ENCODE measurements around the gene CCDC102A. TPM values are rescaled to one million over a fixed set of nuclear protein-coding genes. Genes with fewer than 3 reads are reported as not detected.

Gene CCDC102A
- total RNA-seq (2022) (3.8 and 4.1 TPM in 2 replicates), Bru-seq, nascent RNA (percentile 29 among the genes with signal in this experiment), BruChase-seq, experiment 1, labeled RNA remaining after a 6-hour chase (percentile 31 among the genes with signal in this experiment), BruChase-seq, experiment 2, labeled RNA remaining after a 2-hour chase (percentile 30 among the genes with signal in this experiment)
- long read RNA-seq, transcript CCDC102A-201 (9 exons, 2,463 nt) = major isoform, 11 of 13 reads
- long read RNA-seq, partial matches to known transcripts = 1 of 13 reads
- long read RNA-seq, other reads (novel, unspliced or antisense) = 1 of 13 reads

GRCh38 chr16:57536306-57537193 lies at the start of gene CCDC102A:
Gene CCDC102A, minus strand, starts transcription at chr16:57536571. Its CDS starts 7,394 bp downstream, at chr16:57529177.
- Mint-ChIP-seq H3K9me3 (ENCODE audit: unreplicated experiment) (no peaks in the 10 kb centered on the region), H3K4me3 (ENCODE audit: unreplicated experiment) (peak within 1 kb of the TSS; percentile 78), H3K27me3 (ENCODE audit: insufficient read depth, unreplicated experiment) (peaks cover 19% of the 10 kb centered on the region), H3K4me1 (ENCODE audit: insufficient read depth, unreplicated experiment) (peaks cover 20% of the 10 kb centered on the region), H3K36me3 (ENCODE audit: insufficient read depth, unreplicated experiment) (no peaks in the 10 kb centered on the region), H3K27ac (ENCODE audit: low read depth, unreplicated experiment) (peak within 1 kb of the TSS; percentile 87)
- no peak for TF ChIP-seq CTCF (IDR thresholded peaks at IDR 0.05; ENCODE audit: unreplicated experiment)
- no TSS peak for BruUV-seq (replicated peaks)
- CTCF ChIA-PET = interaction anchor here (0.6 to 1.2 kb wide), 4 partner anchors 18 to 379 kb away, joined by 3 to 4 read pairs (median 3); no protein-coding TSS in a partner anchor
- intact Hi-C loops (cut with micrococcal nuclease) = no loop called here
- POLR2A ChIA-PET = interaction anchor here (1.0 kb wide), 1 partner anchor 89 kb away, joined by 4 read pairs; the partner anchor contains the start of genes CIAPIN1 and COQ9
- no peak for DNase-seq (ENCODE audit: unreplicated experiment)

GRCh38 chr16:57585051-57585687 lies 48.8 kb upstream of the CCDC102A start:
- TF ChIP-seq CTCF (IDR thresholded peaks at IDR 0.05; ENCODE audit: unreplicated experiment) = no peak
- H3K4me3 Mint-ChIP-seq (ENCODE audit: unreplicated experiment) = no peak overlapping the region
- POLR2A ChIA-PET = no interaction called here

GRCh38 chr16:57579361-57579665 lies 42.9 kb upstream of the CCDC102A start:
- Mint-ChIP-seq H3K27ac (ENCODE audit: low read depth, unreplicated experiment) (no peak overlapping the region), H3K9me3 (ENCODE audit: unreplicated experiment) (no peaks in the 10 kb centered on the region), H3K36me3 (ENCODE audit: insufficient read depth, unreplicated experiment) (no peaks in the 10 kb centered on the region), H3K4me1 (ENCODE audit: insufficient read depth, unreplicated experiment) (no peaks in the 10 kb centered on the region), H3K4me3 (ENCODE audit: unreplicated experiment) (no peak overlapping the region), H3K27me3 (ENCODE audit: insufficient read depth, unreplicated experiment) (peaks cover 23% of the 10 kb centered on the region)
- POLR2A ChIA-PET = no interaction called here
- intact Hi-C loops (cut with micrococcal nuclease) = no loop called here
- no peak for DNase-seq (ENCODE audit: unreplicated experiment)
- CTCF ChIA-PET = interaction anchor here (0.6 to 1.2 kb wide), 3 partner anchors 69 to 169 kb away, joined by 3 to 4 read pairs (median 3); no protein-coding TSS in a partner anchor
- TF ChIP-seq CTCF (IDR thresholded peaks at IDR 0.05; ENCODE audit: unreplicated experiment) = no peak
- no TSS peak for BruUV-seq (replicated peaks)

More at GRCh38 chr16:57585051-57585687, 48.8 kb upstream of the CCDC102A start:
- Mint-ChIP-seq H3K9me3 (ENCODE audit: unreplicated experiment) (no peaks in the 10 kb centered on the region), H3K27ac (ENCODE audit: low read depth, unreplicated experiment) (no peak overlapping the region), H3K4me1 (ENCODE audit: insufficient read depth, unreplicated experiment) (no peaks in the 10 kb centered on the region), H3K36me3 (ENCODE audit: insufficient read depth, unreplicated experiment) (no peaks in the 10 kb centered on the region), H3K27me3 (ENCODE audit: insufficient read depth, unreplicated experiment) (peaks cover under 1% of the 10 kb centered on the region)
- intact Hi-C loops (cut with micrococcal nuclease) = no loop called here
- CTCF ChIA-PET = interaction anchor here (0.6 to 9.0 kb wide), 5 partner anchors 9 to 174 kb away, joined by 3 to 50 read pairs (median 25); no protein-coding TSS in a partner anchor
- no peak for DNase-seq (ENCODE audit: unreplicated experiment)
- BruUV-seq (replicated peaks) = no TSS peak
